NCI-H1105 (cell line): ENCODE data around the gene SMCO3.

ENCODE experiments used
- DNase-seq: peaks from one replicate; lab custom pipeline; 2025; lab: John Stamatoyannopoulos, UW

Gene SMCO3

GRCh38 chr12:14827043-14827442 lies 13.1 kb upstream of the SMCO3 start:
- no peak for DNase-seq

DNA sequence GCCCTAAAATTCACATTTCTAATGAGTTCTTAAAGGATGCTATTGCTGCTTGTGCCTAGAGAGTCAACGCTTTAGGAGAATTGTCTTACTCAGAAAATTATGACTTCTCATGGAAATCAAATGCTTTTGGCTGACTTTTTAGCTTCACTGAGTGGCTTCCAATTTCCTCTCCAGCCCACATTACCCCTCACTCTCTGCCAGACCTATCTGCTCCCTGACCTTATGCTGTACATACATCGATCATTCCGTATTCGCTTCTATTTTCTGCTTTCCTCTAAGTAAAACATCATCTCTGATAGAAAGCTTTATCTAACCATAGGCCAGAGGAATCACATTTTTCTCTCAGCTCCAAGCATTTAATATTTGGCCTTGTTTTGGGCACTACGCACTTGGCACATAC lies 12.5 kb upstream of the SMCO3 start:
- no peak for DNase-seq

DNA sequence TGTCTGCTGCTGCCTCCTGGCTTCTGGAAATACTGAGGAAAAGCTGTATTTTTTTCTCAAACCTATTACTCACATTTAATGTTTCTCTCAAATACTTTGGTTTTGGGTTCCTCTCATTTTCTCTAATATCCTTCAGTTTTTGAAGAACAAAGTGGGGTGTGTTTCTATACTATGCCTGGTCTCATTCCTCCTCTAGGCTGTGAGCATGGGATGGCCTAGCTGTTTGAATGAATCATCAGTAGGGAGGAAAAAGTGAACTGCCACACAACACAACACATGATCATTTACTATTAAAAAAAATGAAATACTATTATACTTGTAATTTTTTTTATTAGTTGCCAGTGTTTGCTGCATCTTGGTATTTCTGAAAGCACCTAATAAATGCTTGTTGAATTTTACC lies 11.3 kb upstream of the SMCO3 start:
- DNase-seq: no peak

DNA sequence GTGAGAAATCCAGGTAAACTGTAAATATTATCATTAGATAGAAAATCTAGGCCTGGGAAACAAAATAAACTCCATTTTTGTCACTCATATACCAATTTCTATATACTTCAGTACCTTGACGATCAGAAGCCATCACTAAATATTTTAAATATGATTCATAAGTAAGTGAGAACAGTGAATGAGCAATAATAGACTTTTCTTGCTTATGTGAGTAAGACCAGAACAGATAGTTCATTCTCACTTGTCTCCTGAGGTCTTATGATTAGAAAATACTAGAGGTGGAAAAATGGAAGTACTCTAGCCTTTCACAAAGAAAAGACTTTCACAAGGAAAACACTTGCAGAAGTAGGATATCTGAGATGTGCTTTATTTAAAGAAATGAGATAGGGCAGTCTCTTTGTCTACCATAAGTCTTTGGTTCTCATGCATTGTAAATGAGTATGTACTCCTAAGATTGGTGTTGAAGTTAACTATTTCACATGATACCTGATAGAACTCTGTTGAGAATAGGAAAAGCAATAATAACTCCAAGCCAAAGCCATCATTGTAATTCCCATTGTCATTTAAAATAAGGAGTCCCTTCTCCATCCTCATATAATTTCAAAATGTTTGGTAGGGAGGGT lies 10.1 kb upstream of the SMCO3 start:
- no peak for DNase-seq

DNA sequence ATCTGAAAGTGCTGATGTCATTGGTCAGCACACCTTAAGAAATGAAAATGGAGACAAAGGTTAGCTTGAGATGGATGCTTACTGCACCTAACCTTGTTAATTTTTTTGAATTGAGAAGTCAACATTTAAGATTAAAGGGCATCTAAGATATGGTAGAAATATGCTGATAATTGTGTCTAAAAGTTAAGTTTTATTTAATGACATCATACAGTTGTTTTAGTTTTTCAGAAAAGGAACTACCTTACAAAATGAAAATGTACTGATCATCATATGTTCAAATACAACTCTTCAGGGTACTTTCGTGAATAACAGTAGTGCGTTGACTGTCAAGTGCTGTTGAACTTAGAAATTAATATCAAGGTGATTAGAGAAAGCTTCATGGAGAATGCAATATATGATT lies 2.5 kb downstream of the SMCO3 start:
- DNase-seq: no peak

GRCh38 chr12:14810953-14811483 lies 3.0 kb downstream of the SMCO3 start:
- DNase-seq: no peak

DNA sequence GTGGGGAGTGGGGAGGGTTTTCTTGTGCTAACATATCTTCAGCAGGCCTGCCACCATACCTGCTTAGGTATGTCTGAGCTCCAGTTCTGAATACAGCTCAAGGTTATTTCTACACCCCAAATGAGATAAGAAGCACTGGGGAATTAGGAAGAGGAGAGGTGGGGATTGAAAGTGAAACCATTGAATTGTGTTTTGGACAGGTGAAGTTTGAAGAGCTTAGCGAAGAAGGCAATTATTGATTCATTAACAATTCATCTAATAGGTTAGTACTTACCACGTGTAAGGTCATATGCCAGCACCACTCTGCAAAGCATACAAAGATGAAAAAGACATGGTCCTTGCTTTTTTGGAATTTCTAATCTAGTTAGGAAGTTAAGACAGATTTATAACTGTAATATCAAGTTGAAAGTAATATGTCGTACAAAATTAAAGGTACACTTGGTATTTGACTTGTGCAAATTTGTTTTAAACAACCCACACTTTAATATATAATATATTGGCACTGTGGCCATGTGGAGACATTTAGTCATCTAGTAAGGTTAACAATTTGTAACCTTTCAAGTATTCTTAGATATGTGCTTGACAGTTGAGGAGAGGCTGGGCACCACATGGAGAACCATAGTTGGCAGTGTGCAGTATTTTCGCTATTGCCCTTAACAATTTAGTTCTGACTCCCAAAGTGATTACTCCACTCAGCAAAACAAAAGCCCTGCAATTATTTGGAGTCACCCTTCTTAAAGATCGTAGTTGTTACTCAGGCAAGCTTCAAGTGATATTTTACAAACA lies 3.6 kb downstream of the SMCO3 start:
- DNase-seq: no peak

DNA sequence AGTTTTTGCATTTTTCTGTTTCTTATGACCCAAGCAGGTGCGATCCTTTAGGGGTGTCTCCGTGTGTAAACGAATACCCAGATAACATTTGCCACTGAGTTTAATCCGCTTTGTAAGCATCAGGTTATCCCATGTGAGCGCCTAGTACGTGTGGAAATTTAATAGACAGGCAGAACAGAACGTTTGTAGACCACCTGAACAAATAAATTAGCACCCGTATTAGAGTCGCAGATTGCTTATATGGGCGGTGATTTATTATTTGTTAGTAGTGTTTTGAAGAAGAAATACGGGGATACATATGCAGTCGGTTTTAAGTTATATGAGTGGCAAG lies 10.2 kb downstream of the SMCO3 start:
- peak; percentile 60 for DNase-seq

DNA sequence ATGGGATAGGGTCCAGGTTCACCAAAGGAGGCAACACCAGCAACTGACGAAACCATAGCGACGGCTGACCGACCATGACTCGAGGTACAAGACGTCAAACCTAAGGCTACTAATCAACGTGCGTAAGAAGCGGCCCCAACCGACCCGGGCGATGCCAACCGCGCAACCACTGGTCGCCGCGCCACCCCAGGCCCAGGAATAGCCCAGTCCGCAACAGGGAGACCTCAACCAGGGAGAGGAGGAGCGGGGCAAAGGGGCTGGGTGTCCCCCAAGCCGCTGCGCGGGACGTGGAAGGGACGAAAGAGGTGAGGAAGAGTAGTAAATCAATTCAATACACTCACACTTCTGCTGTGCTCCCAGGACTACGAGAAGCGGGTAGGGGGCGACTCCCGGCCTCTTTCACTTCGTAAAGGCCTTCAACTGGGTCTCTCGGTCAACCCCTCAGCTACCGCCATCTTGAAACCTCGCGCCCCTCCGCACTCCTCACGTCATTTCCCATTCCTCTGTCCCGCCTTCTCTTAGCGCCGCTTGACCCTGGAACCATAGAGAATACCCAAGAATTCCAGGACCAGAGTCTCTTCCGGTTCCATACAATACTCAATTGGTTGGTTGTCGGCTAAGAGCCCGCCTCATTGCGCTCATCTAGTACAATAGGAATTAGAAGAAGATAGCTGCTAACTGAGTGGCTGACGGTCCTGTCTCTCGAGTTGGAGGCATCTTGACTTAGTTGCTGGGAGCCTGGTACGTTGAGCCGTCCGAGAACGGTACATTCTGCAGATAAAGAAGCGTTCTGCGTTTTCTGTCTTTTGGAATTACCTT lies 10.8 kb downstream of the SMCO3 start, which contains the start of the genes C12orf60 and WBP11:
TSS of gene C12orf60 (plus strand) at position 660 of the 819 bp plus-strand sequence. CDS start 19,266 bp downstream, outside the sequence.
TSS of gene WBP11 (minus strand) at position 468 of the 819 bp plus-strand sequence. CDS start 2,095 bp downstream, outside the sequence.
- DNase-seq: peak; percentile 99

- no peak for DNase-seq
These were observed 11.3 kb downstream of the SMCO3 start for GRCh38 chr12:14802721-14803010.

DNA sequence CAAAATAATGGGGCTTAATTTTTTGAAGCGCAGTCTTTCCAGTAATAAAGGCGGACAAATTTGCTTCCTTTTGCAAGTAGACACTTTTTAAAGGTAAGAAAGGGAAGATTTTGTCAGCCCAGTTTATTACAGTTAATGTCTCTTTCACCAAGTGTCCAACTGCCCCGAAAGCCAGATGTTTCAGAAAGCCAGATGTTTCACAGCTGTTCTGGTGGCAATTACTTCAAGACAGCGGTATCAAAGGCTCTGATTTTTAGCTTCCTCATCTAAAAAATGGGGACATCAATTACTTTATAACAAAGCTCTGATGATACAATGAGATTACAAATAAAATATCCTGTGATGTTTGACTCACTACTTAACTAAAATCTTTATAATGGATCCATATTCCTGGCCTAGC lies 11.7 kb downstream of the SMCO3 start:
- no peak for DNase-seq

- no peak for DNase-seq
These were observed 18.9 kb downstream of the SMCO3 start for GRCh38 chr12:14795028-14795448.

GRCh38 chr12:14785568-14785967 lies 28.4 kb downstream of the SMCO3 start:
- DNase-seq: no peak

DNA sequence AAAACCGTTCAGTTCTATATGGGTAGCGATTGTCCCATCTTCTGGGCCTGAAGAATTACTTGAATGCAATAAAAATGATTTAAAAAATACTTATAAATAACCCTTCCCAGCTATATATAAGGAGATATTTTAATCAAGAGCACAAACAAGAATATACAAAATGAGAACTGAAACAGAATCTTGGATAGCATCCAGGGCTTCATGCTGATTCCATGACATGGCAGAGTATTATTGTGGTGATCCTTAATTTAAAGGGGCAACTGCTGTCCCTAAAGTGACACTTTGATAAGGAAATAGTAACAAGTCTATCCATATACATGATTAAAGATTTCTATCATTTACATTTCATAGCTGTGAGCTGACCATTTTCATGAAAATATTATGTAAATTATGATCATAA lies 29.5 kb downstream of the SMCO3 start:
- no peak for DNase-seq

- no peak for DNase-seq
These were observed 31.2 kb downstream of the SMCO3 start for GRCh38 chr12:14782756-14783155.

GRCh38 chr12:14781563-14781962 lies 32.4 kb downstream of the SMCO3 start:
- no peak for DNase-seq

DNA sequence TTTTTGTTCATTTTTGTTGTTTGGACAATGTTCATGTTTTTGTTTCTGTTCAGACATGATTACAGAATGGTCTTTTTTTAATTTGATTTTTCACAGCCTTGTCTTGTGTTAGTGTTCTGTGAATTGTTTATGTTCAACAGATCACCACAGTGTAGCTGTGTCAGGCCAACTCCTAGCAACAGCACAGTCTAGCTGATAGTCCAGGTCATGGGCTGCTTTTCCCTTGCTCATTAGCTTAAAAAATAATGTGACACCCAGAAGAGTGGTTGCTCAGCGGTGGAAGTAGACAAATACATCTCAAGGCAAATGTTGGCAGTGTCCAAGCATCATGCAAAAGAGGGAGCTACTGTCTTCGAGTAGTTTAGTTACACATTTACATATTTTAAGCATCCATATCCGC lies 33.1 kb downstream of the SMCO3 start:
- DNase-seq: no peak

DNA sequence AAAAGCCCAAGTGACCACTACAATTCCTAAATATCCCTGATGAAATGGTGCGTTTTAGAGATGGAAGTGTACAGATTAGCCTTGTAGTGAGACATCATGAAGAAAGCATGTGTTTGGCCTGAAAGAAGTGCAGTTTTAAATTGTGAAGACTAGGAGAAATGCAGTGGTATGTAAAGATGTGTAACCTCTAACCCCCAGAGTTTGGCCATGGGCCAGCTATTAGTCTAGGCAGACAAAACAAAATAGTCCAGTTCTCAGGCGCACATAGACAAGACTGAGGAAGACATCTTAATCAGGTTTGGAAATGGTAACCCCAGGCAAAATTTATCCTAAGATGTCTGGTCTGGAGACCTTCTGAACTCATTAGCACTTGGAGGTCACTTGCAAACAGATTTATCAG lies 34.1 kb downstream of the SMCO3 start:
- no peak for DNase-seq

DNA sequence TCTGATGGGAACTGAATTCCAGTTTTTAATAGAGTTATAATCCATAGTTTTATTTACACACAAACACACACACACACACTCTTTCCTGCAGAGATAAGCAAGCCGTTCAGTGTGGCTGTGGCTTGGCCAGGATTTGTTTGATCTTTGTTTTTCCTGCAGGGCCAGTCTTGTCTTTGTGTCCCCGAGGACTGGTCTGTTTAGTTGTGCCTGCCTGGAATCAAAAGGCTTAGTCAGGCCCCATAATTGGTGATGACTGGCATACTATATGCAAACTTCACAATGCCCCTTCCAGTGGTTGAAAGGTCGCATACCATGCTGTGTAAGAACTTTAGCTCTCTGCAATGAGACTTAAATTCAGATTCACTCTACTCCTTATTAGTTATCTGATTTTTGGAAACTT lies 36.7 kb downstream of the SMCO3 start:
- no peak for DNase-seq

DNA sequence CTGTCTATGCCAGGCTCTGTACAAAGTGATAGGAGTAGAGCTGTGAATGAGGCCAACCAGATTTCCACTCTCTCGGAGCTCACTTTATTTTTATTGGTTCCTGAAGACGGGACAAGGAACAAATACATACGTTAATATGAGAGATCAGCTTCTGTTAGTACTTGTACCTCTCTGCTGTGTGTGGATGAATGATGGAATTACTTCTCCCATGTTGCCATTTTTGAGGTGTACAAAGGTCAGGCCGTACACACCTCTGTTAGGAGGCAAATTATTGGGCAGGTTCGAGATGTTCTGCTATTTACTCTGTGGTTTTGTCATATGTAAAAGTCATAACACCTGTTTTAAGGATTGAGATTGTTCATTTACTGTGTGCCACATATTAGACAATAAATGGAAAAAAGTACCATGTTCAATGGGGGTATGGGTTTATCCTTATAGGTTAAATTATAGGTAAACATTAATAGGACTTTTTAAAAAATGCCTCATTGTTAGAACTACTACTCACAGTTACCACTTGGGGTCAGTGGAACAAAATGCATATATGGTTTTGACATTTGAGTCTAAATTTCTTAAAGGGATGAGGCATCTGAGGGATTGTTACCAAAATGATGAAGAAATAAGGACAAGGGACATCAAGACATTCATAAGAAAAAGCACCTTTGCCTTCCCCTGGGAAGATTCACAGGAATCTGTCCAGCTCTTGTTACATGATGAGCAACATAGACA lies 37.6 kb downstream of the SMCO3 start:
- DNase-seq: no peak

GRCh38 chr12:14775636-14775980 lies 38.4 kb downstream of the SMCO3 start:
- no peak for DNase-seq
